HT-29 (cell line): Measurements from ENCODE around the gene TIMP3. TPM values are rescaled to one million over a fixed set of nuclear protein-coding genes. Genes with fewer than 3 reads are reported as not detected.
"Not testable (repeated sequence)": the region's sequence is repeated elsewhere in the genome, so short reads cannot be mapped to it uniquely, and the experiment has no call there.

ENCODE experiments used
- DNase-seq: peaks from one replicate; pipeline ENCODE4 v3.0.0-alpha.2; 2015; ENCODE audit warnings: low spot score
- total RNA-seq: library from RNA; depleted of rRNA; stranded (reverse); fragments of >200 nt; shearing (Covaris generic); gene quantifications from 2 replicates; pipeline ENCODE4 v1.2.3, GENCODE V29; 2014

TIMP3 gene
- total RNA-seq, 1 experiment from 2014 or later, result not detected

- DNase-seq, result no peak
Observed at GRCh38 chr22:32852395-32853251, 51.1 kb downstream of the TIMP3 start.

GRCh38 chr22:32853662-32854061 lies 52.2 kb downstream of the TIMP3 start:
- DNase-seq, result no peak

GRCh38 chr22:32854351-32854804 lies 52.9 kb downstream of the TIMP3 start:
- no peak for DNase-seq

- no peak for DNase-seq
Observed at GRCh38 chr22:32855045-32855756, 53.7 kb downstream of the TIMP3 start.

GRCh38 chr22:32858121-32858703 lies 56.7 kb downstream of the TIMP3 start:
- DNase-seq, result no peak

DNA sequence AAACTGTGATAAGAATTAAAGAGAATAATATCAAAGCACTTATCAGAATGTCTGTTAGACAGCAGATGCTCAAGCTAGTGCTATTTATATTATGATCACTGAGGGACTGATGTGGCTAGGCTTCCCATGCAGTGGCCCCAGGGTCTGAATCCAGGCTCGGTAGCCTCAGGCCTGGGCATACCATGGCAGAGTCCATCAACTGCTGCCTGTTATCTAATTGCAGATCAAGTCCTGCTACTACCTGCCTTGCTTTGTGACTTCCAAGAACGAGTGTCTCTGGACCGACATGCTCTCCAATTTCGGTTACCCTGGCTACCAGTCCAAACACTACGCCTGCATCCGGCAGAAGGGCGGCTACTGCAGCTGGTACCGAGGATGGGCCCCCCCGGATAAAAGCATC lies 57.5 kb downstream of the TIMP3 start:
- DNase-seq, result no peak

DNA sequence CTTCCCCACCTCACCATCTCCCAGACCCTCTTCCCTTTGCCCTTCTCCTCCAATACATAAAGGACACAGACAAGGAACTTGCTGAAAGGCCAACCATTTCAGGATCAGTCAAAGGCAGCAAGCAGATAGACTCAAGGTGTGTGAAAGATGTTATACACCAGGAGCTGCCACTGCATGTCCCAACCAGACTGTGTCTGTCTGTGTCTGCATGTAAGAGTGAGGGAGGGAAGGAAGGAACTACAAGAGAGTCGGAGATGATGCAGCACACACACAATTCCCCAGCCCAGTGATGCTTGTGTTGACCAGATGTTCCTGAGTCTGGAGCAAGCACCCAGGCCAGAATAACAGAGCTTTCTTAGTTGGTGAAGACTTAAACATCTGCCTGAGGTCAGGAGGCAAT lies 58.2 kb downstream of the TIMP3 start:
- DNase-seq, result no peak

GRCh38 chr22:32861330-32861729 lies 59.8 kb downstream of the TIMP3 start:
- no peak for DNase-seq

- DNase-seq, result no peak
Observed at GRCh38 chr22:32862083-32862482, 60.6 kb downstream of the TIMP3 start.

- DNase-seq, result no peak
Observed at GRCh38 chr22:32862936-32863661, 61.6 kb downstream of the TIMP3 start.

DNA sequence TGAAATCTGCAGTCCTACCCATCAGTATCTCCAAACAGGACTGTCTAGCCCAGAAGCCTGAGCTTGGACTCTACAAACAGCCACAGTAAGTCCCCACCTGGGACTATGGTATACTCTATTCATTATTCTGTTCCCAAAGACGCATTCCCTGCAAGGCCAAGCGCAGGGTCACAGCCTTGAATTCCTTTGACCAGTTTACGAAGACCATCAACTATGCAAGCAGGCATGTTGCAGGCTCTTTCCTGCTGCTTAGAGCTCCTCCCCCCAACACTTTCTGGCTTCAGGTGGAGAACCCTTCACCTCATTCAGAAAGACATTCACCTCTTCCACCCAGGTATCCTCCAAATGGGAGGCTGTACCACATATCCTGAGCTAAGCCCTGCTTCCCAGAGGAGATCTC lies 62.5 kb downstream of the TIMP3 start:
- DNase-seq, result no peak

GRCh38 chr22:32864596-32864995 lies 63.1 kb downstream of the TIMP3 start:
- no peak for DNase-seq

DNA sequence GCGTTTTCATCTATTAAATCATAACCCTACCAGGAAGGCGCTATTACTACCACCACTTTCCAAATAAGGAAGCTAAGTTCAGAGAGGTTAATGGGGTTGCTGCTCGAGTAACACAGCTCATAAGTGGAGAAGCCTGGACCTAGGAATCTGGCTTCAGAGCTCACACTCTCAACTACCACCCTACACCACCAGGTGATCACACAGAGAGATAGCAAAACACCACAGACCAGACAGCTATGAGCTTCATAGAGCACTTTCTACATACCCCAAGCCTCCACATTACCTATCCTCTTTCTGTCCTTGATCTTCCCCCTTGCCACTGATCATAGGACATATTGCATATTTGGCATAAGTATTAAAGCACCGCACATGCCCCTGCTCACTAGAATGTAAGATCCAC lies 65.4 kb downstream of the TIMP3 start:
- no peak for DNase-seq

GRCh38 chr22:32868946-32869345 lies 67.4 kb downstream of the TIMP3 start:
- no peak for DNase-seq

- DNase-seq, result no peak
Observed at GRCh38 chr22:32870474-32870873, 69.0 kb downstream of the TIMP3 start.

DNA sequence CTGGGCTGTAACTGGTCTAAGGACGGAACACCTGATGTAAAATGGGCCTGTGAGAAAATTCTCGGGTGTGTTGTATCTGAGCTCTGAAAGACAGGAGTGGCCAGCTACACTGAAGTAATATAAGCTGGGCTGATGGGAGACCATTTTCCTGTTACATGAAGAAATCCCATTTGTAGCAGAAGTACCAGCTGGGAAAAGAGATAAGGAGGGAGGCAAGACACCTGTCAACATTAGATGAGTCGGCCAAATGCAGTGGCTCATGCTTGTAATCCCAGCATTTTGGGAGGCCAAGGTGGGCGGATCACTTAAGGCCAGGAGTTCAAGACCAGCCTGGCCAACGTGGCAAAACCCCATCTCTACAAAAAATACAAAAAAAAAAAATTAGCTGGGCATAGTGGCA lies 72.1 kb downstream of the TIMP3 start:
- DNase-seq, result not testable (repeated sequence)

GRCh38 chr22:32874385-32874784 lies 72.9 kb downstream of the TIMP3 start:
- DNase-seq, result no peak

GRCh38 chr22:32874976-32875375 lies 73.5 kb downstream of the TIMP3 start:
- DNase-seq, result no peak

- DNase-seq, result no peak
Observed at GRCh38 chr22:32876516-32876915, 75.0 kb downstream of the TIMP3 start.

DNA sequence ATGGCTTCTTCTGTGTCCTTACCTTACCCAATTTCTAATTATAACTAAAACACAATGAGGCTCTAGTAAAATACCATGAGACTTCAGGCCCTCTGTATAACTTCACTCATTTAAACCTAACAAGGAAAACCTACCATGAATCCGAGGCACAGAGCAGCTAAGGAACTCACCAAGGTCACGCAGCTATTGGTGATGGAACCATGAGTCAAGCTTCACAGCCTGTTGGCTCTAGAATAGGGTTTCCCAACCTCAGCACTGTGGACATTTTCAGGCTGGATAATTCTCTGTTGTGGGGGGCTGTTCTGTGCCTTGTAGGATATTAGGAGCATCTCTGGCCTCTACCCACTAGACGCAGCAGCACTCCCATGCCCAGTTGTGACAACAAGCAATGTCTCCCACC lies 75.7 kb downstream of the TIMP3 start:
- DNase-seq, result no peak

- no peak for DNase-seq
Observed at GRCh38 chr22:32879550-32879949, 78.0 kb downstream of the TIMP3 start.

DNA sequence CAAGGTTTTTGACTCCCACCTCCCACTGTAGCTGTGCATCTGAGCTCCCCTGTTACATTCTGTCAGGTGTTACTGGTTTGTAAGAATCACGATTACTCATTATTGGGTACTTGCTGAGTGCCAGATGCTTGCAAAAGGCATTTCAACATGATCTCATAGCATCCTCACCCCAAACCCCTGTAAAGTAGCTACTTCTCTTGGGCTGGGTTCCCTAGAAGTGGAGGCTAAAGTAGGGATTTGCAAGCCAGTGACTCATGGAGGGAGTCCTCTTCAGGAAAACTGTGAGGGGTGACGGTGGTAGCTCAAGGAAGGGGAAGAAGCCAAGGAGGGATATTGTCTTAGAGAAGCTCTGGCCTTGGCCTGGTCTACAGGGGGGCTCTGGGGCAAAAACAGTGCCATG lies 78.6 kb downstream of the TIMP3 start:
- no peak for DNase-seq
